GM12878 (cell line): Measurements from ENCODE around the gene PSIP1. TPM values are rescaled to one million over a fixed set of nuclear protein-coding genes. Genes with fewer than 3 reads are reported as not detected.

Experiments used
- ATAC-seq: fragments of 200-7000 bp; cut with Tn5 transposase; 3 replicates; pipeline ENCODE4 v1.9.1; 2020; ENCODE audit warnings: mild to moderate bottlenecking, moderate library complexity
- BruUV-seq: library from RNA; stranded (reverse); fragments of 400-500 nt; replicated peaks from 2 replicates; lab custom pipeline; 2021; lab: Mats Ljungman, UMichigan
- CTCF ChIA-PET: fragments of 300-600 bp; sonication (Branson Sonifier 250); formaldehyde crosslinking; extraction: SDS; loops from one replicate; lab custom pipeline; 2021; ENCODE audit warnings: inconsistent platforms; lab: Yijun Ruan, JAX
- POLR2A ChIA-PET: fragments of 350-600 bp; formaldehyde crosslinking; extraction: SDS; loops from one replicate; lab custom pipeline; 2021; ENCODE audit warnings: inconsistent platforms; lab: Charles Lee
- RAD21 ChIA-PET: fragments of 300-600 bp; sonication (Branson Sonifier 250); formaldehyde crosslinking; loops from one replicate; lab custom pipeline; 2023; ENCODE audit warnings: antibody characterized with exemption; ENCODE audit not compliant: unreplicated experiment; lab: Charles Lee
- SMC1A ChIA-PET: fragments of 300-600 bp; sonication (Branson Sonifier 250); formaldehyde crosslinking; loops from one replicate; lab custom pipeline; 2023; ENCODE audit not compliant: unreplicated experiment, uncharacterized antibody; lab: Charles Lee
- DNase-seq: peaks from one replicate; pipeline ENCODE4 v3.0.0-alpha.2; 2011; ENCODE audit warnings: low read depth, low spot score
- FAIRE-seq: peaks from 3 replicates; lab custom pipeline; 2011; peaks lifted over from hg19 to GRCh38; lab: Jason Lieb, UNC
- H2AFZ ChIP-seq: 2 replicates; pipeline ENCODE4 v1.6.0; 2011; ENCODE audit warnings: low read depth, low read length, control low read depth; ENCODE audit not compliant: control insufficient read depth
- H3K27ac ChIP-seq: 2 replicates; pipeline ENCODE4 v1.5.1; 2011; ENCODE audit warnings: control low read depth; ENCODE audit not compliant: control insufficient read depth, insufficient read depth
- H3K27me3 ChIP-seq, 2 experiments: replicated peaks in 1 of 2; 2 replicates each; pipeline versions ENCODE4 v1.6.0 to v1.6.1; 2011; ENCODE audit warnings: low read length in 1 of 2; ENCODE audit not compliant: control insufficient read depth in 2 of 2, insufficient read depth in 2 of 2
- H3K36me3 ChIP-seq, 2 experiments: 2 replicates each; pipeline ENCODE4 v1.5.1; 2011; ENCODE audit warnings: low read length in 1 of 2; ENCODE audit not compliant: control insufficient read depth in 2 of 2, insufficient read depth in 2 of 2
- H3K4me1 ChIP-seq: 2 replicates; pipeline ENCODE4 v1.6.1; 2011; ENCODE audit warnings: mild to moderate bottlenecking, low read length, moderate library complexity, mixed read lengths; ENCODE audit not compliant: control insufficient read depth, insufficient read depth
- H3K4me2 ChIP-seq: 2 replicates; pipeline ENCODE4 v1.6.0; 2011; ENCODE audit warnings: control low read depth; ENCODE audit not compliant: control insufficient read depth, insufficient read depth
- H3K4me3 ChIP-seq: fragments of 200-600 bp; sonication (generic); 2 replicates; pipeline ENCODE4 v1.5.1; 2016
- H3K79me2 ChIP-seq: 2 replicates; pipeline ENCODE4 v1.6.0; 2011; ENCODE audit warnings: low read length; ENCODE audit not compliant: control insufficient read depth, insufficient read depth
- H3K9ac ChIP-seq: 2 replicates; pipeline ENCODE4 v1.8.0; 2011; ENCODE audit warnings: low read length, control low read depth, mixed read lengths; ENCODE audit not compliant: control insufficient read depth, insufficient read depth
- H3K9me3 ChIP-seq: replicated peaks from 3 replicates; pipeline ENCODE4 v1.5.1; 2011; ENCODE audit warnings: mild to moderate bottlenecking, low read length; ENCODE audit not compliant: control insufficient read depth, insufficient read depth
- H4K20me1 ChIP-seq: 2 replicates; pipeline ENCODE4 v1.6.0; 2011; ENCODE audit not compliant: control insufficient read depth, insufficient read depth
- CHD4 ChIP-seq: fragments of 200-600 bp; sonication (generic); IDR thresholded peaks from 2 replicates; pipeline ENCODE4 v1.6.1; 2016; ENCODE audit warnings: mild to moderate bottlenecking
- CREB1 ChIP-seq: IDR thresholded peaks from 2 replicates; pipeline ENCODE4 v1.6.1; 2012; ENCODE audit warnings: low read depth, mild to moderate bottlenecking, inconsistent platforms
- ELK1 ChIP-seq: IDR thresholded peaks from 2 replicates; pipeline ENCODE4 v1.6.1; 2012; ENCODE audit warnings: low read depth, low read length, improper control_type of control experiment
- EP300 ChIP-seq, 2 experiments: fragments of 150-350 bp in 1 of 2; IDR thresholded peaks; 2 replicates each; pipeline ENCODE4 v1.6.1; 2011 to 2012; ENCODE audit warnings: low read depth in 2 of 2, low read length in 2 of 2, borderline replicate concordance in 1 of 2, improper control_type of control experiment in 1 of 2, inconsistent platforms in 1 of 2; ENCODE audit not compliant: control insufficient read depth in 1 of 2
- POLR2AphosphoS5 ChIP-seq: IDR thresholded peaks from 2 replicates; pipeline ENCODE4 v1.6.1; 2011; ENCODE audit warnings: mild to moderate bottlenecking, low read length, inconsistent platforms
- SREBF2 ChIP-seq: IDR thresholded peaks from 2 replicates; pipeline ENCODE4 v1.6.1; 2012; ENCODE audit warnings: mild to moderate bottlenecking, low read length
- WGBS: methylation state at CpG from one replicate; pipeline ENCODE4 v1.1.6; 2016; ENCODE audit warnings: low lambda C conversion rate; ENCODE audit not compliant: insufficient replicate concordance, insufficient coverage; ENCODE audit errors: missing lambda C conversion rate; 5-methylcytosine and 5-hydroxymethylcytosine counted together
- in situ Hi-C: fragments of 300-500 bp; cut with MboI; formaldehyde crosslinking; loops from 9 replicates; pipeline ENCODE4 v1.14.3; 2018; ENCODE audit warnings: mixed read lengths
- intact Hi-C: fragments of 100-400 bp; cut with micrococcal nuclease; formaldehyde crosslinking; loops from one replicate; pipeline ENCODE4 v1.14.2; 2022; ENCODE audit not compliant: unreplicated experiment
- polyA plus RNA-seq, 11 experiments: library from polyadenylated mRNA; depleted of rRNA in 4 of 11; unstranded in 6 of 11; stranded (reverse) in 5 of 11; fragments of >200 nt; fragmentation: Nextera tagmentation in 4 of 11; fragmentation: Illumina TruSeq in 1 of 11; extraction: Ambion mirVana in 4 of 11; extraction: Trizol in 1 of 11; gene quantifications; 1 replicate in 1 of 11; 2 replicates in 10 of 11; pipeline versions ENCODE4 v1.2.1 to v1.2.3, GENCODE V29; 2011 to 2016; ENCODE audit warnings: inconsistent platforms in 2 of 11, missing spikeins in 2 of 11, low read depth in 1 of 11
- total RNA-seq, 4 experiments: library from RNA; depleted of rRNA in 3 of 4; stranded (reverse); fragments of >200 nt in 3 of 4; fragmentation: Illumina TruSeq in 1 of 4; extraction: Trizol in 1 of 4; gene quantifications; 2 replicates each; pipeline versions ENCODE4 v1.2.1 to v1.2.3, GENCODE V29; 2013 to 2021
- TF ChIP-seq, protein P1 (sequence below): fragments of 450-650 bp; IDR thresholded peaks from 2 replicates; pipeline ENCODE4 v1.6.1; 2017; ENCODE audit warnings: mild to moderate bottlenecking, moderate library complexity
- TF ChIP-seq, protein P2 (sequence below): IDR thresholded peaks from 2 replicates; pipeline ENCODE4 v1.6.1; 2012; ENCODE audit warnings: low read length, inconsistent platforms

The PSIP1 gene
- total and polyA plus RNA-seq, 10 of the 15 experiments (the other 5 are each of a cell fraction or from before 2014, with no cell fraction given): 75.5 to 299 (median 173) TPM

DNA sequence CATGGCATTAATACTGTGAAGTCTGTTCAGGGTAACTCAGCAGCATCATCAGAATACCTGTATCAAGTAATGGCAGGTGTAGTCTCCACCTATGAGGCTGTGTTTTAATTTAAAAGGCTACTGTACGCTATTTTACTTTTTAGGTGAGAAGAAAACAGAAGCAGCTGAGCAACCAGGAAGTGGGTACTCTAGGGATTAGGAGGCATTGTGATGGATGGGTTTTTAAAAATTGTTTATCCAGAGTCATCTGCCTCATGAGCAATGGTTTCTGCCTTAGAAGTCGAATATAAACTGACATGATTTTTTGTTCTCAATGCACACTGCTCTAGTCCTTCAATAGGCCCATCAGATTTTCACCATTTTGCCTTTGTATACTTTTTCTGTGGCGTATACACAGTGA is 42.6 kb downstream of the PSIP1 start:
- no peaks in the 10 kb centered on the region for H3K27me3 ChIP-seq
- in situ Hi-C loops: no loop called here
- BruUV-seq: no TSS peak
- H4K20me1 ChIP-seq: no peaks in the 10 kb centered on the region
- H2AFZ ChIP-seq: no peak overlapping the region
- POLR2A ChIA-PET: interaction anchor here (0.6 to 0.7 kb wide), 2 partner anchors 14 to 42 kb away, joined by 3 read pairs; partner anchors contain the start of gene PSIP1
- intact Hi-C loops: no loop called here
- H3K4me1 ChIP-seq: no peaks in the 10 kb centered on the region
- no peak for DNase-seq
- RAD21 ChIA-PET: no interaction called here
- H3K4me2 ChIP-seq: no peak overlapping the region
- WGBS: 93% methylated on average over 3 of the region's 3 CpGs
- SMC1A ChIA-PET: interaction anchor here (1.0 to 3.9 kb wide), 5 partner anchors 8 to 65 kb away, joined by 3 to 28 read pairs (median 4); no protein-coding TSS in a partner anchor
- H3K79me2 ChIP-seq: no peaks in the 10 kb centered on the region
- H3K4me3 ChIP-seq: no peak overlapping the region
- TF ChIP-seq SREBF2: no peak
- peak; percentile 31; the same call in 1 of the 2 replicates for TF ChIP-seq POLR2AphosphoS5
- no peak for TF ChIP-seq EP300 (IDR thresholded peaks at IDR 0.05; ENCODE audit: borderline replicate concordance in 1 of 2, control insufficient read depth in 1 of 2, low read depth in 2 of 2, low read length in 2 of 2)
- no peak for TF ChIP-seq CHD4
- TF ChIP-seq, protein P1, sequence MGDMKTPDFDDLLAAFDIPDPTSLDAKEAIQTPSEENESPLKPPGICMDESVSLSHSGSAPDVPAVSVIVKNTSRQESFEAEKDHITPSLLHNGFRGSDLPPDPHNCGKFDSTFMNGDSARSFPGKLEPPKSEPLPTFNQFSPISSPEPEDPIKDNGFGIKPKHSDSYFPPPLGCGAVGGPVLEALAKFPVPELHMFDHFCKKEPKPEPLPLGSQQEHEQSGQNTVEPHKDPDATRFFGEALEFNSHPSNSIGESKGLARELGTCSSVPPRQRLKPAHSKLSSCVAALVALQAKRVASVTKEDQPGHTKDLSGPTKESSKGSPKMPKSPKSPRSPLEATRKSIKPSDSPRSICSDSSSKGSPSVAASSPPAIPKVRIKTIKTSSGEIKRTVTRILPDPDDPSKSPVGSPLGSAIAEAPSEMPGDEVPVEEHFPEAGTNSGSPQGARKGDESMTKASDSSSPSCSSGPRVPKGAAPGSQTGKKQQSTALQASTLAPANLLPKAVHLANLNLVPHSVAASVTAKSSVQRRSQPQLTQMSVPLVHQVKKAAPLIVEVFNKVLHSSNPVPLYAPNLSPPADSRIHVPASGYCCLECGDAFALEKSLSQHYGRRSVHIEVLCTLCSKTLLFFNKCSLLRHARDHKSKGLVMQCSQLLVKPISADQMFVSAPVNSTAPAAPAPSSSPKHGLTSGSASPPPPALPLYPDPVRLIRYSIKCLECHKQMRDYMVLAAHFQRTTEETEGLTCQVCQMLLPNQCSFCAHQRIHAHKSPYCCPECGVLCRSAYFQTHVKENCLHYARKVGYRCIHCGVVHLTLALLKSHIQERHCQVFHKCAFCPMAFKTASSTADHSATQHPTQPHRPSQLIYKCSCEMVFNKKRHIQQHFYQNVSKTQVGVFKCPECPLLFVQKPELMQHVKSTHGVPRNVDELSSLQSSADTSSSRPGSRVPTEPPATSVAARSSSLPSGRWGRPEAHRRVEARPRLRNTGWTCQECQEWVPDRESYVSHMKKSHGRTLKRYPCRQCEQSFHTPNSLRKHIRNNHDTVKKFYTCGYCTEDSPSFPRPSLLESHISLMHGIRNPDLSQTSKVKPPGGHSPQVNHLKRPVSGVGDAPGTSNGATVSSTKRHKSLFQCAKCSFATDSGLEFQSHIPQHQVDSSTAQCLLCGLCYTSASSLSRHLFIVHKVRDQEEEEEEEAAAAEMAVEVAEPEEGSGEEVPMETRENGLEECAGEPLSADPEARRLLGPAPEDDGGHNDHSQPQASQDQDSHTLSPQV: no peak
- no peak for TF ChIP-seq CREB1
- no peak for TF ChIP-seq ELK1
- TF ChIP-seq, protein P2, sequence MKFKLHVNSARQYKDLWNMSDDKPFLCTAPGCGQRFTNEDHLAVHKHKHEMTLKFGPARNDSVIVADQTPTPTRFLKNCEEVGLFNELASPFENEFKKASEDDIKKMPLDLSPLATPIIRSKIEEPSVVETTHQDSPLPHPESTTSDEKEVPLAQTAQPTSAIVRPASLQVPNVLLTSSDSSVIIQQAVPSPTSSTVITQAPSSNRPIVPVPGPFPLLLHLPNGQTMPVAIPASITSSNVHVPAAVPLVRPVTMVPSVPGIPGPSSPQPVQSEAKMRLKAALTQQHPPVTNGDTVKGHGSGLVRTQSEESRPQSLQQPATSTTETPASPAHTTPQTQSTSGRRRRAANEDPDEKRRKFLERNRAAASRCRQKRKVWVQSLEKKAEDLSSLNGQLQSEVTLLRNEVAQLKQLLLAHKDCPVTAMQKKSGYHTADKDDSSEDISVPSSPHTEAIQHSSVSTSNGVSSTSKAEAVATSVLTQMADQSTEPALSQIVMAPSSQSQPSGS: no peak
- H3K9ac ChIP-seq: no peak overlapping the region
- peaks cover 2 to 36% of the 10 kb centered on the region in 2 experiments for H3K36me3 ChIP-seq
- CTCF ChIA-PET: interaction anchor here (1.5 to 6.4 kb wide), 3 partner anchors 38 to 70 kb away, joined by 4 to 34 read pairs (median 5); no protein-coding TSS in a partner anchor
- H3K27ac ChIP-seq: no peak overlapping the region
- ATAC-seq: no peak
- FAIRE-seq: no peak
- no peaks in the 10 kb centered on the region for H3K9me3 ChIP-seq
